Stimulated activated CD4-positive, alpha-beta T cell treated with anti-CD3 and anti-CD28 coated beads, Interleukin-12 subunit alpha, Interleukin-12 subunit beta, amount 100 ng/mL, for 24 hours (primary cell): ENCODE results near the gene HTR6.
"Not testable (repeated sequence)": the region's sequence is repeated elsewhere in the genome, so short reads cannot be mapped to it uniquely, and the experiment has no call there.

Experiments
- DNase-seq, 2 experiments: peaks; one replicate each; pipeline ENCODE4 v3.0.0-alpha.2; 2020; ENCODE audit warnings: low read depth in 2 of 2

HTR6 gene

DNA sequence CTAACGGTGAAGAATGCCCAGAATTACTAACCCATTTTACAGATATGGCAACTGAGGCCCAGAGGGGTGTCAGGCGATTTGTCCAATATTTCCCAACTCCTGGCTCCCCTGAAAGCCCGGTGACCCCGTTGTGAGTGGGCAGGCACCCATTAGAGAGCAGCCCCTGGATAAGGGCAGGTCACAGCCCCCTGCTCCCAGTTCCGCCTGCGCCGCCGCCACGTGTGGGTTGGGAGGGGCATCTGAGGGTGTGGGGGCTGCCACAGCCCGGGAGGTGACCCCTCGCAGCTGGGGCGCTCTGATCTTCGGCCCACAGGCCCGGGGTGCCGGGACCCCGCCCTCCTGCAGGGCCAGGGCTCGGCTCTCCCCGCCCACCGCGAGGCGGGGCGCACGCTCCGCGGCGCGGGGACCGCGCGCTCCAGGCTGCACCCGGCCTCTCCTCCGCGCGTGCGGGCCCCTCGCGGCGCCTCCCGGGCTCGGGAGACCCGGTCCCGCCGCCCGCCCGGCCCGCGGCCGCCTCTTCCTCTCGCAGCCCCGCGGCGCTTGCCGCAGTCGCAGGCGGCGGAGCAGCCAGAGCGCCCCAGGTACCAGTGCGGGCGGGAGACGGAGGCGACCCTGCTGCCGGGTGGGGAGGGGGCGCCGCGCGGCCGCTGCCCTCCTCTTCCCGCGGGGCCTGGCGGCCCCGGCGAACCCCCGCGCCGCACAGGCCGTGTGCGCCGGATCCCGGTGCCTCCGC, at the start of gene HTR6:
Gene HTR6 (plus strand): TSS at position 423 of the 733 bp plus-strand sequence. CDS start 879 bp downstream, outside the sequence.
- DNase-seq = no peak

DNA sequence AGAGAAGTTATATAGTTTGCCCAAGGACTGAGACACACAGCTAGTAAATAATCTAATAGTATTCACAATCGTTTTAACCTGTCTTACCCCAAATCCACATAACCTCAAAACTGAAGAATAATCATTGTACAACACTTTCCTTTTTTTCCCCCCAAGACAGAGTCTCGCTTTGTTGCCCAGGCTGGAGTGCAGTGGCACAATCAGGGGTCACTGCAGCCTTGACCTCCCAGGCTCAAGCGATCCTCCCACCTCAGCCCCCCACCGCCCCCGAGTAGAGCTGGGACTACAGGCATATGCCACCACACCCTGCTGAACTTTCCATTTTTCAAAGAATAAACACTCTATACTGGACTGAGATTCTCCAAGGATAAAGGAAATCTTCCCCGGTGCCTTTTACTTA, 49.2 kb upstream of the HTR6 start:
- no peak for DNase-seq

DNA sequence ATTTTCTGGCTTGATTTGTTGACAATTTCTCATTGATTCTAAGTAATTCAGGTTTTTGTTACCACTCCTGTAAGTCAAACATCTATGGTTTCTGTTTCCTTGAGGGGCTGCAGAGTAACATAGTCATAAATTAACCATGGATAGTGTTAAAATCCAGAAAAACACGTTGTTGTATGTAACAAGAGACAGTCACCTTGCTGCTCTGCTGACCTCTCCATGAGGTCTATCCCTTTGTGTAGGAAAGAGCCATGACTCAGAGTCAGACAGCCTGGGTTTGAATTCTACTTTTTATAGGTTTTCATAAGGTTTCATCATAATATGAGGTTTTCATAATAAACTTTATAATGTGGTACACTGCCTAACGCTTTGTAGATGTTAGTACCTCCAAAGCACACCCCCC, 48.2 kb upstream of the HTR6 start:
- no peak for DNase-seq

DNA sequence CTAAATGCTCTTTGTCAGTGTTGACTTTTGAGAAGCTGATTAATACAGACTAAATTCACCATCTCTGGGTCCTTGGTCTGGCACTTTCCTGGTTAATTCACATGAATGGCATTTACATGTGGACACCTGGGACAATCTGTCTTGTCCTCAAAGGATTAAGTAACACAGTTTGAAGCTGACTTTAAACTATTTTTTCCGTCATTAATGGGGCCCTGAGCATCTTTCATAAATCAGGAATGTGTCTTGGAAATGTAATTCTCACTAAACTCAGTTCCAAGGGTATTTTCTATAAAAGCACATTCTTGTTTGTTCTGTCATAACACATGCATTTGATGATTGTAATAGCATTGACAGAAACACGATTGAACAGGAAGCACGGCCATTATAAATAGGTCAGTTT, 47.3 kb upstream of the HTR6 start:
- DNase-seq = no peak

DNA sequence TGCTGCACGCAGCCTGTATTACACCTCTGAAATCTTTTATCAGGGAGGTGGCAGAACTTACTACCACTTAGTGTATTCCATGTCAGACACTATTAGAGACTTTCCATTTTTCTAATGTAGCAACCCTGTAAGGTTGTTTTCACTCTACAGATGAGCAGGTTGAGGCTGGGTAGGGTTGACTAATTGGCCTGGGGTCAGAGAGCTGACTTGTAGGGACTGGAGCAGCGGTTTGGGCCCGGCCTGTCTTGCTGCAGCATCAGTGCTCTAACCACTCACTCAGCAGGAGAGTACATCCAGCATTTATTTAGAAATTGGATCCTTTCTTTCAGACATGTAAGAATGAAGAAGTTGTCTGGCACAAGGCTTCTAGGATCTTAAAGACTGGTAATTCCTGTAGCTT, 46.2 kb upstream of the HTR6 start:
- DNase-seq = no peak

DNA sequence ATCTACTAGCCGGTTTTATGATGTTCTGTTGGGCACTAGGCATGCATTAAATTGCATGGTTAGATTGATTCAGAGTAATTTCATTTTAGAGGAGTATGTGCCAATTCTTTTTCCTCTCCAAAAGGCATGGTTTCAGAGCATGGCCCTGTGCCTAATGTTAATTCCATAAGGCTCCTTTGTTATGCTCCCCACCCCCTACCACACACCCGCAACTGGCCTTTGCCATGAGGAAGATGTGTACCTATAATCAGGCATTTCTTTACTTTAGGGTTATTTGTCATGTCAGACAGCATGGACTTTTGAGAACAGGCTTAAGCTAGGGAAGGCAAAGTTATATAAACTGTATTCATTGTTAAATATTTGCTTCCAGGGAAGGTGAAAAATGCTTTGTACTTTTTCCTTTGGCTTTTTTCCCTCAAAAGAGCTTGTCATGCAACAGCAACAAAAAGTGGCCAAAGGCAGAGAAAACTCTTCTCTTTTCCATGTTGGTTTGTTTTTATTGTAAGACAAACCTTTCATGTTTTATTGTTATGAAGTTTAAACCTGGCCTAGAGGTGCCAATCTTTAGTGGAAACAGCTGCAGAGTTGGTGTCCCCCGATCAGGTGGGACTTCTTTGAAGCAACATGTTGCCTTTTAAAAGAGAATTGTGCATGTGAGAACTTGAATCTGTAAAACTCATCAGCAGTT, 44.8 kb upstream of the HTR6 start:
- no peak for DNase-seq

DNA sequence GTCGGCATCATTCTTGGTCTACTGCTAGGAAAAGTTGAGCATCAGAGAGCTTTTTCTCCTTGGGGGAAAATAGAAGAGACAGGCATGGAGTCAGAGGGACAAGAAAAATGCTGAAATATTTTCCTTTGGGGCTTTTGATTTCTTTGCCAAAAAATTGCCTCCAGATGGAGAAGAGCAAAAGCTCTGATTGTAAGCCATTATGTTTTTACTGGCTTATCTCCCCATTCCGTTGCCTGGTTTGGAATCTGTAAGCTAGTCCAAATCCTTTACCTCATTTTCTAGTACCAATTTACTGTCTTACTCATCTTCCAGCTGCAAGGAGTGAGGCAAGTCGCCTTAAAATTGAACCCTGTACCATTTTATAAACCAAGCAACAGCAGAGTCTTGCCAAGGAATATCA, 43.9 kb upstream of the HTR6 start:
- DNase-seq = no peak

DNA sequence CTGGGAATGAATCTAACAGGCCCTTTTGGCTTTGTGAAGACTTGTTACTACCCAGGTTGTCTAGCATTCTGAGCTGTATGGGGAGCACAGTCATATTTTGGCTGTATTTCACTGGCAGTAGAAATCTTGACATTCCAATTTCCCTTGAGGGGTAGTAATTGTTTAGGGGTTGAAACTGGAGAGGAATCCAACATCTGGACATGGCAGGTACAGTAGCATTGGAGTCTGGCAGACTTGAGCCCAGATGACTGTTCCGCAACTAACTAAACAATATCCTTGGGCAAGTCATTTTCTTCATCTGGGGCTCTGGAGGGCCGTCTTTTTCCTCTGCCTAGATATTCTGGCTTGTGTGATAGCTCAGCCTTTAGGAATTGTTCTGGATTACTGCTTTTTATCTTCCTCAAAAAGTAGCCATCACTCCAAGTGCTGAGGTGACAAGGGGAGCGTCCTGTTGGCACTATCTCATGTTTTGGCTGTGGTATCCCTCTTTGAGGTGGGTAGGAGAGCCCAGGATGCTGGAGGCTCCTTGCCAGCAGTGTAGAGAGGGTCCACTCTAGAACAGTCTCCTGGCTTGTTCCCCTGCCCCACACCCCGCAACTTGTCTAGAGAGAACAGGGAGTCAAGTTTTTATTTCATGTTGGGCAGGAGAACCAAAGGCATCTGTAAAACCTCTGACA, 43.3 kb upstream of the HTR6 start:
- no peak for DNase-seq

DNA sequence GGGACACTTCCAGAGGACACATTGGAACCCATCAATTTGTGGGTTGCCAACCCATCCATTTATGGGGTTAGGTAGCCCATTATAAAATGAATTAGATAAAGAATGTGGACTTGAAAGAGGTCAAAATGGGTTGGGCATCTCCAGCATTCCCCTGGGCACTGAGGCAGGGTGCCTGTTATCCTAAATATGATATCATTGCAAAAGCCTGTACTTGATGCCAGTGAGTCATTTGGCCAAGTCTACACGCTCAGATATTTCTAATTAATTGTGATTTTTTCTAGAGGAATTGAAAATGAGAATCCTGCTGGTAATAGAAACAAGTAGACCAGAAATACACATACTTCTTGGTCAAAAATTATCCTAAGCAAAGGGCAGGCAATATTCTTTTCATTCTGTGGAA, 42.5 kb upstream of the HTR6 start:
- no peak for DNase-seq

DNA sequence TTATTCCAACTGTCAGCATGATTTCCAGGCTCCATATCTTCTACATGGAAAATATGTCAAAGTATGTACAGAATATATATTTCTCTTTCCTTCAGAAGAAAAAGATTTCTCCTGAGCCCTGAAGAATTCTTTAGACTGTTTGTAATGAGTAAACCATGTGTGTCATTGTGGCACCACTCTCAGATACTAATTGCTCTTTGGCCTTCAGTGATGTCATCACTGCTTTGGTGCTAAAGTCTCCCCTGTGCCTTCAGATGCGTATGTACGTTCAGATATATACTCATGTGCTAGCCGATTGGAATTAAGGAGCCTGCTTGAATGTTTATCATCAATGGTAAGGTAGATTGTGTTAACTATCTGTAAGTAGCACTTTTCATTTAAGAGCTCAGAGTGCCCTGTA, 41.2 kb upstream of the HTR6 start:
- DNase-seq = no peak

DNA sequence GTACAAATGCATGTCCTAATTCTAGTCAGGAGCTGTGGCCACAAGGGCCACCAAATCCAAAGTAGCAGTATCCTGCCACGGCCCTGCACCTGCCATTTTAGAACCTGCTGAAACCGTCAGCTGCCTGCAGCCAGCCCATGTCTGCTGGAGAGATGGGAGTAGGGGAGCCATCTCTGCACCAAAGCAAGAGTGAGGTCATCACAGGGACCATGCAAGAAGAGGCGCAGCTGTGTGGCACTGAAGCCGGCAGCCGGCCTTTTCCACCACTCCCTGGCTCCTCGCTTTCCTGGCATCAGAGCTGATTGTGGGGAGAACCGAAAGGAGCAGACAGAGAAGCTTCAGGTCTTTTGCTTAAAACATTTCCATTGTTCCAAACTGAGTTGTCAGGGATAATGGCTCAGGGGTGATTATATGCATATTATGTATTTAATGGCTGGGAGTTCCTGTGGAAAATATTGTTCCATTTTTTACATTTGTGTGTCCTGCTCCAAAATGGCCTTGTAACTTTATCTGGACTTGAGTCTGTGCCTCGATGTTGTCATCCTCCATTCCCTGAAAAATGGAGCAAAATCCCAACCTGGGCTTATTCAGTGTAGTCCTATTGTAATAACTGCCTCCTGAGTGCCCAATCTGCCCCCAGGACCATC, 39.3 kb upstream of the HTR6 start:
- DNase-seq = no peak

DNA sequence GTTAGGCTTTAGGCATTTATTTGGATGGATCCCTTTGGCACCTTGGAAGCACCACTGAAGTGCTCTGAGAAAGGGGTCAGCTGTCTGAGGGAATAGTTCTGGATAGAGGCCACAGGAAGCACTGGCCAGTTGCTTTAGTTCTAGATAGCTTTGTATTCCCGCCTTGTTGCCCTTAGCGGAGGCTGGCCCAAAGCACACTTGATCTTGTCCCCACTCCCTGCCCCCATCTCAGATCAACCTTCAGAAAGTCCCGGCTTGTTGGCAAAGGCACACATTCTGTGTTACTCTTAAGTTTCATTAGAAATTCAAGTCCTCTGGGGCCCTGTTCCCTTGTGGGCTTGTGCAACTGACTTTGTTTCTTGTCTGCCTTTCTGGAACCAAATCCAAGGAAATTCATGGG, 35.8 kb upstream of the HTR6 start:
- DNase-seq = no peak

DNA sequence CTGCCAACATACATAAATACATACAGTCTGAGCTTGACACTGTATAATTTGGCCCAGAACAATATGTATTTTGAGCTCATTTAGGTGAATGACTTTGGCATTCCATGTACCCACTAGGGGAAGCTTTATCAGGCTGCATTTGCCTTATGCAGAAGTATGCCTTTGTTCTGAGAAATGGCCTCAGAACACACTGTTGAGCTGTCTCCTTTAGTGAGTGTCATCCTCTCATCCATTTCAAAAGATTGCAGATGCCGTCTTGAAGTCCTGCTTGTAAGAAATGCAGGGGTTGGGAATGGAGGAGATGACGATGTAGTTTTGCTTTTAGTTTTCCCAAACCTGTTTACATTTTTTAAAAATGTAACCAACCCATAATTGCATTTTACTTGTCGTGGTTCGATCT, 35.3 kb upstream of the HTR6 start:
- no peak for DNase-seq

DNA sequence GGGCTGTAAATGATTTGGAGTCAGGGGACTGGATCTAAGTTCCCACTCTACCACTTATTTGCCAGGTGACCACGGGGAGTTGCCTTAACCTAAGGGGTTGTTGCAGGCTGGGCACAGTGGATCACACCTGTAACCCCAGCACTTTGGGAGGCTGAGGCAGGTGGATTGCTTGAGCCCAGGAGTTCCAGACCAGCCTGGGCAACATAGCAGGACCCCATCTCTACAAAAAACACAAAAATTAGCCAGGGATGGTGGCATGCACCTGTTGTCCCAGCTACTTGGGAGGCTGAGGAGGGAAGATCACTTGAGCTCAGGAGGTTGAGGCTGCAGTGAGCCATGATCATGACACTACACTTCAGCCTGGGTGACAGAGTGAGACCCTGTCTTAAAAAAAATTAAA, 34.5 kb upstream of the HTR6 start:
- not testable (repeated sequence) for DNase-seq

DNA sequence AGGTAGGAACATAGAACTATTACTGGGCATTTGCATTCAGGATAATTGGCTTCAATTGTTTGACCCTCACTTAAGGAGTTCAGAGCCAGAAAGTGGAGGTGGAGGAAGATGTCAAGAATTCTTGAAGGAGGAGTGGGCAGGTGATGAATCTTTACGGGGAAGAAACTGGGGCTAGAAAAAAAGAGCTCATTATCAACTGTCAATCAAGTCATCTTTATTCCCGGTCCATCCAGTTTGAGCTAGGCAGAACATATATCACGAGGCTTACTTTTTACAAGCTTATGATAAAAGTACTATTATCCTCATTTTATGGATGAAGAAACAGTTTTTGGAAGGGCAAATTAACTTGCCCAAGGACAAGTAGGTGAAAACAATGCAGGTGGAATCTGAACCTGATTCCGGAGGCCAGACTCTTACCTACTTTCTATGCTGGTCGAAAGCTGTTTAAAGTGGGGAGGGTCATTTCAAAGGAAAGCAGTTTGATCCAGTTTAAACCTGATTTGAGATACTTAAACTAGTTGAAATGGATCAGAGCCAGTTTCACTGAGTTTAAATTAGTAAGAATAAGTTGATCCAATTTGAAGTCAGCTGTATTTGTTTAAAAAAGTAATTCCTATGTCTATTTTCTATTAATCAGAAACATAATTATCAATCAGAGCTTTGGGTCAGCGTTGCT, 33.8 kb upstream of the HTR6 start:
- DNase-seq = no peak

DNA sequence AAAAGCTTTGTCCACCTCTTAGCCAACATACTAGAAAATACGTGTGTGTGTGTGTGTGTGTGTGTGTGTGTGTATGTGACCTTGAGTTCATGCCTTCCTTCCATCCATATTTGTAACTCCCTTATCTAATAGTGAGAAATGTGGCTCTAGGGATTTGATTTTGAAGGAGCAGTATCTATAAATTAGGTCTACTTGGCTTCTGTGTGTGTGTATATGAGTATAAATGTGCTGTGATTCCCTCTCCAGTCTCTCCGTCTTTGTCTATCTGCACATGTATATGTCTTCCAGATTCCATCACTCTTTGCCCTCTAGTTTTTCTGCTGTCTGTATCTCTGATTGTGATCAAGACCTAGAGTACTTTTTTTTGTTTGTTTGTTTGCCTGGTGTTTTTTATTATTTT, 32.5 kb upstream of the HTR6 start:
- no peak for DNase-seq

DNA sequence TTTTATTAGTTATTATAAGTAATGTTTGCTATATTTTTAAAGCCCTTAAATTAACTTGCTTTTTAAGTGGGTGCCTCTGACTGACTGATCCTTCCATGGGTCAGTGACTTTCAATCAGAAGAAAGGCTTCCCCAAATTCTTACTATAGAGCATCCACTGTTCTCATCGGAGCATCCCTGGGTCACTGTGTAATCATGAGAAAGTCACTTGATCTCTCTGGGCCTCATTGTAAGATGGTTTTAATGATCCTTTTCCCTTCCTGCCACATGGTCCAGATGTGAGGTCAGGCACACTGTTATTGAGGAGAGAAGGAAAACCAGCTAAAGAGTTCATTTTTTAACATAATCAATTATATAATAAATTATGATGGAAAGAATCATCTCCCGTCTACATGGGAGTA, 31.6 kb upstream of the HTR6 start:
- DNase-seq = no peak

DNA sequence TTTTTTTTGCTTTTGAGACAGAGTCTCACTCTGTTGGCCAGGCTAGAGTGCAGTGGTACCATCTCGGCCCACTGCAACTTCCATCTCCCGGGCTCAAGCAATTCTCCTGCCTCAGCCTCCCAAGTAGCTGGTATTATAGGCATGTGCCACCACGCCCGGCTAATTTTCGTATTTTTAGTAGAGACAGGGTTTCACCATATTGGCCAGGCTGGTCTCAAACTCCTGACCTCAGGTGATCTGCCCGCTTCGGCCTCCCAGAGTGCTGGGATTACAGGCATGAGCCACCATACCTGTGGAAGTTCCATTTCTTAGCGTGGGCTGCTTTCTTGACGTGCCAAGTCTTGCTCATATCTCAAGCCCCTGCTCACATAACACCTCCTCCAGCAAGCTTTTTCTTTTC, 29.6 kb upstream of the HTR6 start:
- not testable (repeated sequence) for DNase-seq

DNA sequence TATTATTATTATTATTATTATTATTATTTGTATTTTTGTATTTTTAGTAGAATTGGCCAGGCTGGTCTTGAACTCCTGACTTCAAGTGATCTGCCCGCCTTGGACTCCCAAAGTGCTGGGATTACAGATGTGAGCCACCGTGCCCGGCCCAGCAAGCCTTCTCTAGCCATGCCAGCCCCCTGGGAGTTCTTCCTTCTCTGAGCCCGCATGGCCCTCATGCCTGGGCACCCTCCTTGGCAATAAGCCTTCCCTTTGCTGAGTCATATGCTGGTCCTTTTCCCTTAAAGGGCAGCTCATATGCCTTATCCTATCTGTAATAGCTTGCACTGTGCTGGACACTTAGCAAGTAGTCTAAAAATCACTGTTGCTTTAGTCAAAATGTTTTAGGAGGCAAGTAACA, 29.0 kb upstream of the HTR6 start:
- DNase-seq = no peak

DNA sequence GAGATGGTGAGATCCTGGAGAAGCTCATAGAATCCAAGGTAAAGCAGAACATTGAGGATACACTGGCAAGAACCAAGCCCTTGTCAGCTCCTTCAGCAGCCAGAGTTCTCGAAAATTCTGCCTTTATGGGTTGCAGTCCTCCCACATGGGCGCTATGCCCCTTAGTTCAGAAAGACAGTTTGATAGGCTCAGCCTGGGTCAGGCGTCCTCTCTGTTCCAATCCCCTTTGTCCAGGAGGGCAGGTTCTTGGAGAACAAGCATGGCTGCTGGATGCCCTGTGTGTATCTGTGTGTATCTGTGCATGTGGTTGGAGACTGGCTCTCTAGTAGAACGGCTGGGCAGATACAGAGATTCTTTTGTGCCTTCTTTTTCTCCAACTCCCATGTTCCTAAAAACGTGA, 28.6 kb upstream of the HTR6 start:
- DNase-seq = no peak

DNA sequence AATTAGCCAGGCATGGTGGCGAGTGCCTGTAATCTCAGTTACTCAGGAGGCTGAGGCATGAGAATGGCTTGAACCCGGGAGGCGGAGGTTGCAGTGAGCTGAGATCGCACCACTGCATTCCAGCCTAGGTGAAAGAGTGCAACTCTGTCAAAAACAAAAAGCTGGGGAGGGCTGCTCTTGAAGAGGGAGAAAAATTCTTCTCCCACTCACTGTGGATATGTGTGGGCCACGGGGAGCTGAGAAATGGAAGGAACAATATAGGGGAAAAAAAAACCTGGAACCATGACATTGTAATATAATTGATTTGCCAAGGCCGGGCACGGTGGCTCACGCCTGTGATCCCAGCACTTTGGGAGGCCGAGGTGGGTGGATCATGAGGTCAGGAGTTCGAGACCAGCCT, 27.9 kb upstream of the HTR6 start:
- DNase-seq = not testable (repeated sequence)

DNA sequence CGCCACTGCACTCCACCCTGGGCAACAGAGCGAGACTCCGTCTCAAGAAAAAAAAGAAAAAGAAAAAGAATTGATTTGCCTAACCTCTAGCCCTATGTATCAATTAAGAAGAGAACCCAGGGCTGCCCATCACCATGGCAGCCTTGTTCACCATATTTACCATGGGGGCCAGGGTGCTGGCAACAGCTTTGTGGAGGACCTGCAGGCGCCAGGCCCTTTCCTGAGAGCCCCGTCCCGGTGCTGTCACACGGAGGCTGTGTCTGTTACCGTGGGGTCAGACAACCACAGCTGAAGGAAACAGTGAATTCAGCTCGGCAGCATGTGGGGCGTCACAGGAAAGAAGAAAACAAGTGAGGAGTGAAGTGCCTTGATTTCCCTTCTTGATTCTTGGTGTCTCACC, 27.1 kb upstream of the HTR6 start:
- DNase-seq = no peak
